ENCODE data around the gene HECW1. TPM values are rescaled to one million over a fixed set of nuclear protein-coding genes. Genes with fewer than 3 reads are reported as not detected.

Gene HECW1
- total RNA-seq, 1 donor from 2014 or later, result 0.15 TPM

- Mint-ChIP-seq H3K4me3 (ENCODE audit: unreplicated experiment) (no peak overlapping the region), H3K36me3 (ENCODE audit: low read depth, unreplicated experiment) (no peaks in the 10 kb centered on the region), H3K27ac (ENCODE audit: unreplicated experiment) (no peak overlapping the region), H3K4me1 (ENCODE audit: unreplicated experiment) (no peaks in the 10 kb centered on the region), H3K9me3 (ENCODE audit: unreplicated experiment) (no peaks in the 10 kb centered on the region), H3K27me3 (ENCODE audit: unreplicated experiment) (no peaks in the 10 kb centered on the region)
- no peak for TF ChIP-seq CTCF (IDR thresholded peaks at IDR 0.05; ENCODE audit: unreplicated experiment)
- no peak for DNase-seq (ENCODE audit: low spot score)
These were observed 296.5 kb downstream of the HECW1 start for GRCh38 chr7:43408981-43409380.

GRCh38 chr7:43417455-43417854, 305.0 kb downstream of the HECW1 start:
- H3K4me3 Mint-ChIP-seq (ENCODE audit: unreplicated experiment), result no peak overlapping the region
- peaks cover 5% of the 10 kb centered on the region for H3K9me3 Mint-ChIP-seq (ENCODE audit: unreplicated experiment)
- no peaks in the 10 kb centered on the region for H3K4me1 Mint-ChIP-seq (ENCODE audit: unreplicated experiment)
- no peak for DNase-seq (ENCODE audit: low spot score)
- no peaks in the 10 kb centered on the region for H3K36me3 Mint-ChIP-seq (ENCODE audit: low read depth, unreplicated experiment)
- H3K27me3 Mint-ChIP-seq (ENCODE audit: unreplicated experiment), result no peaks in the 10 kb centered on the region
- TF ChIP-seq CTCF (IDR thresholded peaks at IDR 0.05; ENCODE audit: unreplicated experiment), result no peak
- no peak overlapping the region for H3K27ac Mint-ChIP-seq (ENCODE audit: unreplicated experiment)

GRCh38 chr7:43430411-43430810, 318.0 kb downstream of the HECW1 start:
- H3K4me3 Mint-ChIP-seq (ENCODE audit: unreplicated experiment), result no peak overlapping the region
- peaks cover 5% of the 10 kb centered on the region for H3K4me1 Mint-ChIP-seq (ENCODE audit: unreplicated experiment)
- no peaks in the 10 kb centered on the region for H3K27me3 Mint-ChIP-seq (ENCODE audit: unreplicated experiment)
- H3K36me3 Mint-ChIP-seq (ENCODE audit: low read depth, unreplicated experiment), result no peaks in the 10 kb centered on the region
- no peak overlapping the region for H3K27ac Mint-ChIP-seq (ENCODE audit: unreplicated experiment)
- DNase-seq (ENCODE audit: low spot score), result no peak
- TF ChIP-seq CTCF (IDR thresholded peaks at IDR 0.05; ENCODE audit: unreplicated experiment), result no peak
- no peaks in the 10 kb centered on the region for H3K9me3 Mint-ChIP-seq (ENCODE audit: unreplicated experiment)

- Mint-ChIP-seq H3K27me3 (ENCODE audit: unreplicated experiment) (no peaks in the 10 kb centered on the region), H3K4me1 (ENCODE audit: unreplicated experiment) (peaks cover 5% of the 10 kb centered on the region), H3K4me3 (ENCODE audit: unreplicated experiment) (no peak overlapping the region), H3K9me3 (ENCODE audit: unreplicated experiment) (no peaks in the 10 kb centered on the region), H3K27ac (ENCODE audit: unreplicated experiment) (no peak overlapping the region), H3K36me3 (ENCODE audit: low read depth, unreplicated experiment) (no peaks in the 10 kb centered on the region)
- no peak for TF ChIP-seq CTCF (IDR thresholded peaks at IDR 0.05; ENCODE audit: unreplicated experiment)
- no peak for DNase-seq (ENCODE audit: low spot score)
These were observed 318.7 kb downstream of the HECW1 start for GRCh38 chr7:43431020-43431595.

- no peak for TF ChIP-seq CTCF (IDR thresholded peaks at IDR 0.05; ENCODE audit: unreplicated experiment)
- peaks cover 5% of the 10 kb centered on the region for H3K4me1 Mint-ChIP-seq (ENCODE audit: unreplicated experiment)
- H3K36me3 Mint-ChIP-seq (ENCODE audit: low read depth, unreplicated experiment), result no peaks in the 10 kb centered on the region
- DNase-seq (ENCODE audit: low spot score), result no peak
- no peak overlapping the region for H3K27ac Mint-ChIP-seq (ENCODE audit: unreplicated experiment)
- no peaks in the 10 kb centered on the region for H3K9me3 Mint-ChIP-seq (ENCODE audit: unreplicated experiment)
- H3K4me3 Mint-ChIP-seq (ENCODE audit: unreplicated experiment), result no peak overlapping the region
- H3K27me3 Mint-ChIP-seq (ENCODE audit: unreplicated experiment), result no peaks in the 10 kb centered on the region
These were observed 321.2 kb downstream of the HECW1 start for GRCh38 chr7:43433639-43434038.
